Esophagus squamous epithelium (tissue), 4 donors: ENCODE data around the gene DESI1.

ENCODE experiments used
- POLR2A ChIP-seq, 4 donors: fragments of 450-650 bp; IDR thresholded peaks; one replicate each; pipeline ENCODE4 v1.6.1; 2017; ENCODE audit warnings: antibody characterized with exemption in 4 of 4, mild to moderate bottlenecking in 4 of 4, moderate library complexity in 3 of 4
- TF ChIP-seq, protein P1 (sequence below), 6 experiments: fragments of 450-650 bp in 4 of 6; fragments of 200-600 bp in 2 of 6; sonication (generic) in 2 of 6; IDR thresholded peaks; one replicate each; pipeline ENCODE4 v1.5.1; 2016 to 2019; ENCODE audit warnings: antibody characterized with exemption in 6 of 6, mild to moderate bottlenecking in 4 of 6, moderate library complexity in 4 of 6

DNA sequence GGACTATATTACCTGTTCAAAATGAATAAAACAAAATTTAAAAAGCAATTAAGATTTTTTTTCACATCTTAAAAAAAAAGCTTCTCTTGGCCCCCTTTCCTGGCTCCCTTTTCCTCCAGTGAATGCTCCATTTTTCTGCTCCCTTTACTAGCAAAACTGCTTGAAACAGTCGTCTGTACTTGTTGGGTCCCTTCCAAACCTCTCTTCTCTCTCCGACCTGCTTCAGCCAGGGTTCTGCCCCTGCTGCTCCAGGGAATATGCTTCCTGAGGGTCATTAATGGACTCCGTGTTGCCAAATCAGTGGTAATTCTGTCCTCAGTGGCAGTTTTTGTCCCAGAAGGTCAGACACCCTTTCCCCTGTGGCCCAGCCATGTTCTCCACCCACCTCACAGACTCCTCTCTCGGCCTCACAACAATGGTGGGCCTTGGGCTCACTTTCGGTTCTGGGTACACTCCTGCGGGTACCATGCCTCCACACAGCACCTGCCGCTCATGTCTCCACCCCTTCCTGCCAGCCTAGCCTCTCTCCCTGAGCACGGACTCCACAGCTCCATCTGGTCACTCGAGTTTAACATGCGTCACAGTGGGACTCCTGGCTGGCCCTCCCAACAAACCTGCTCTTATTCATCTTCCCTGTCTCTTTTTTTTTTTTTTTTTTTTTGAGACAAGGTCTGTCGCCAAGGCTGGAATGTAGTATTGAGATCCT lies 68.8 kb downstream of the DESI1 start:
- TF ChIP-seq, protein P1, sequence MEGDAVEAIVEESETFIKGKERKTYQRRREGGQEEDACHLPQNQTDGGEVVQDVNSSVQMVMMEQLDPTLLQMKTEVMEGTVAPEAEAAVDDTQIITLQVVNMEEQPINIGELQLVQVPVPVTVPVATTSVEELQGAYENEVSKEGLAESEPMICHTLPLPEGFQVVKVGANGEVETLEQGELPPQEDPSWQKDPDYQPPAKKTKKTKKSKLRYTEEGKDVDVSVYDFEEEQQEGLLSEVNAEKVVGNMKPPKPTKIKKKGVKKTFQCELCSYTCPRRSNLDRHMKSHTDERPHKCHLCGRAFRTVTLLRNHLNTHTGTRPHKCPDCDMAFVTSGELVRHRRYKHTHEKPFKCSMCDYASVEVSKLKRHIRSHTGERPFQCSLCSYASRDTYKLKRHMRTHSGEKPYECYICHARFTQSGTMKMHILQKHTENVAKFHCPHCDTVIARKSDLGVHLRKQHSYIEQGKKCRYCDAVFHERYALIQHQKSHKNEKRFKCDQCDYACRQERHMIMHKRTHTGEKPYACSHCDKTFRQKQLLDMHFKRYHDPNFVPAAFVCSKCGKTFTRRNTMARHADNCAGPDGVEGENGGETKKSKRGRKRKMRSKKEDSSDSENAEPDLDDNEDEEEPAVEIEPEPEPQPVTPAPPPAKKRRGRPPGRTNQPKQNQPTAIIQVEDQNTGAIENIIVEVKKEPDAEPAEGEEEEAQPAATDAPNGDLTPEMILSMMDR (IDR thresholded peaks at IDR 0.05): no peak
- TF ChIP-seq POLR2A (IDR thresholded peaks at IDR 0.05): no peak
